ENCODE measurements around the gene GID4. TPM values are rescaled to one million over a fixed set of nuclear protein-coding genes. Genes with fewer than 3 reads are reported as not detected.

The GID4 gene
- total RNA-seq, 3 donors from 2014 or later, result 5.8 to 24.4 (median 5.8) TPM

- ATAC-seq (peak; percentile 47), DNase-seq (peak; percentile 17 to 67 (median 55))
- peak overlapping the region; percentile 77 for H3K4me3 ChIP-seq
- H3K4me1 ChIP-seq (ENCODE audit: low read depth), result peaks cover 18% of the 10 kb centered on the region
- no peaks in the 10 kb centered on the region for H3K9me3 ChIP-seq
- no peaks in the 10 kb centered on the region for H3K36me3 ChIP-seq (ENCODE audit: low read depth)
- TF ChIP-seq CTCF (IDR thresholded peaks at IDR 0.05), result no peak
- intact Hi-C loops (cut with DNase I, micrococcal nuclease), result loop anchor here (10.0 kb wide), 2 partner anchors 55 to 365 kb away; no protein-coding TSS in a partner anchor
Observed at GRCh38 chr17:18039535-18040260, 490 bp downstream of the GID4 start.

GRCh38 chr17:18040261-18040858 is 1.2 kb downstream of the GID4 start:
- Histone ChIP-seq H3K36me3 (ENCODE audit: low read depth) (no peaks in the 10 kb centered on the region), H3K4me3 (no peak overlapping the region), H3K4me1 (ENCODE audit: low read depth) (peaks cover 18% of the 10 kb centered on the region), H3K9me3 (no peaks in the 10 kb centered on the region)
- ATAC-seq (no peak), DNase-seq (peak in 1 of 3 donors; percentile 34)
- no peak for TF ChIP-seq CTCF (IDR thresholded peaks at IDR 0.05)
- intact Hi-C loops (cut with DNase I, micrococcal nuclease), result no loop called here

- DNase-seq, result no peak
- TF ChIP-seq CTCF (IDR thresholded peaks at IDR 0.05), result no peak
- Histone ChIP-seq H3K36me3 (ENCODE audit: low read depth) (no peaks in the 10 kb centered on the region), H3K4me3 (no peak overlapping the region), H3K4me1 (ENCODE audit: low read depth) (peaks cover 18% of the 10 kb centered on the region), H3K9me3 (no peaks in the 10 kb centered on the region)
- ATAC-seq, result no peak
- intact Hi-C loops (cut with DNase I, micrococcal nuclease), result no loop called here
Observed at GRCh38 chr17:18041776-18042175, 2.6 kb downstream of the GID4 start.

- no peak for DNase-seq
- intact Hi-C loops (cut with DNase I, micrococcal nuclease), result no loop called here
- peaks cover 11% of the 10 kb centered on the region for H3K4me1 ChIP-seq (ENCODE audit: low read depth)
Observed at GRCh38 chr17:18042983-18043382, 3.8 kb downstream of the GID4 start.

GRCh38 chr17:18043491-18043890 is 4.3 kb downstream of the GID4 start:
- peaks cover 6% of the 10 kb centered on the region for H3K4me1 ChIP-seq (ENCODE audit: low read depth)
- H3K4me3 ChIP-seq, result no peak overlapping the region
- intact Hi-C loops (cut with DNase I, micrococcal nuclease), result no loop called here
- TF ChIP-seq CTCF (IDR thresholded peaks at IDR 0.05), result no peak
- no peak for DNase-seq
- H3K9me3 ChIP-seq, result no peaks in the 10 kb centered on the region
- H3K36me3 ChIP-seq (ENCODE audit: low read depth), result no peaks in the 10 kb centered on the region
- ATAC-seq, result no peak

More at GRCh38 chr17:18042983-18043382, 3.8 kb downstream of the GID4 start:
- no peak for ATAC-seq
- no peak overlapping the region for H3K4me3 ChIP-seq
- no peaks in the 10 kb centered on the region for H3K9me3 ChIP-seq
- no peaks in the 10 kb centered on the region for H3K36me3 ChIP-seq (ENCODE audit: low read depth)
- no peak for TF ChIP-seq CTCF (IDR thresholded peaks at IDR 0.05)

Measured in mucosa of descending colon (tissue), 3 donors.